GM19395 (cell line): Measurements from ENCODE around the gene NPTN.

Experiments
- ATAC-seq: cut with Tn5 transposase; IDR thresholded peaks from one replicate; pipeline ENCODE4 v1.9.1; 2021; ENCODE audit warnings: mild to moderate bottlenecking, moderate library complexity; ENCODE audit not compliant: unreplicated experiment

NPTN gene

DNA sequence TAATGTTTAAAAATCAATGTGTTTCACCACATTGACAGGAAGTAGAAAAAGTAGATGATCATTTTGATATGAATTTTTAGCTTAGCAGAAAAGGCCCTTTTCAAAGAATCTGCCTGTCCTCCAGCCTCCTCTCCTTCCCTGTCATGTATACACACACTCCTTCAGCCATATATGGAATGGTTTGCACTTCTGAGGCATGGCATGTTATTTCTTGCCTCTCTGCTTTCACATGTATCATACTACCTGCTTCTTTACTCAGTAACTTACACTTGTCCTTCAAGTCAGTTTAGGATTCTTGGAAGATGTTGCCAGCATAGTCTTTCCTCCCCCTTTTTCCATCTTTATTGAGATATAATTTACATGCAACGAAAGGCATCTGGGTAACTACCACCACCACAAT lies 111.2 kb downstream of the NPTN start:
- no peak for ATAC-seq

DNA sequence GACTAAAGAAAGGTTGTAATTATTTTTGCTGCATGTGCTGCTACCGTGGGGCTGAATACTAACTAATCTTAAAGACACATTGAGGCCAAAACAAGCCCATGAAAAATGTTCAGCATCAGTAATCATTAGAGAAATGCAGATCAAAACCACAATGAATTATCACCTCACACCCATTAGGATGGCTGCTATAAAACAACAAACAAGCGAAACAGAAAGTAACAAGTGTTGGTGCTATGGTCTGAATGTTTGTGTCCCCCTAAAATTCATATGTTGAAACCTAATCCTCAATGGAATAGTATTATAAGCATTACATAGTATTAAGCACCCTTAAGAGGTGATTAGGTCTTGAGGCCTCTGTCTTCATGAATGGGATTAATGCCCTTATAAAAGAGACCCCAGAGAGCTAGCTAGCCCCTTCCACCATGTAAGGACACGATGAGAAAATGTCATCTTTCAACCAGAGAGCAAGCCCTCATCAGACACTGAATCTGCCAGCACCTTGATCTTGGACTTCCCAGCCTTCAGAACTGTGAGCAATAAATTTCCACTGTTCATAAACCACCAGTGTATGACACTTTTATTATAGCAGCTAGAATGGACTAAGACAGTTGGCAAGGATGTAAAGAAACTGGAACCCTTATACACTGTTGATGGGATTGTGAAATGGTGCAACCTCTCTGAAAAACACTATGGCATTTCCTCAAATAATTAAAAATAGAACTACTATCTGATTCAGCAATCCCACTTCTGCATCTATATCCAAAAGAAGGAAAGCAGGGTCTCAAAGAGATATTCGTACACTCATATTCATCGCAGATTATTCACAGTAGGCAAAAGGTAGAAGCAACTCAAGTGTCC lies 114.1 kb downstream of the NPTN start:
- ATAC-seq, result no peak

DNA sequence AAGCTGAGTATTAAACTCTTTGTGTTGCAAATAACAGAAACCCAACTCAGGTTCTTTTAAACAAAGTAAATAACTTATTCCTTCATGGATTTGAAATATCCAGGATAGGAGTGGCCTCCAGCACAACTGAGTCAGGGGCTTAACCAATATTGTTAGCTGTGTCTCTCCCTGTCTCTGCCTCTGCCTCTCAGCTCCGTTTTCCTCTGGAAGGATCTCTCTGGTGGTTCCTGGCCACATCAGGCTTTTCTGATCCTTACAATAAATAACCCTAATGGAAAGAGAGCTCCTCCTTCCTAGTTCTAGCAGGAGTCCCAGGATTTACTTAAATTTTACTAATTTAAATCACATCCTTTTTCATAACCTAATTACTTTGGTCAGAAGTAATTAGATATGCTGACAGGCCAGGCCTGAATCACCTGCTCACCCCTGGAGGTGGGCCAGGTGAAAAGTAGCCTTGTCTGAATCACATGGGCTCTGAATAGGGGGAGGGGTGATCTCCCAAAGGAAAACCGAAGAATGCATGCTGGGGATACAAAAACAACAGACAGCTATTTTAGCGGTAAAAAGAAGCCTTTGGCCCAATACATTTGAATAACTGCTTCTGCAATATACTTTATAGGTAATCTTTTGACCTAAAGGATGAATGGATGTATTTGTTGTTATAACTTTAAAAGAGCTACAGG lies 114.9 kb downstream of the NPTN start:
- no peak for ATAC-seq

DNA sequence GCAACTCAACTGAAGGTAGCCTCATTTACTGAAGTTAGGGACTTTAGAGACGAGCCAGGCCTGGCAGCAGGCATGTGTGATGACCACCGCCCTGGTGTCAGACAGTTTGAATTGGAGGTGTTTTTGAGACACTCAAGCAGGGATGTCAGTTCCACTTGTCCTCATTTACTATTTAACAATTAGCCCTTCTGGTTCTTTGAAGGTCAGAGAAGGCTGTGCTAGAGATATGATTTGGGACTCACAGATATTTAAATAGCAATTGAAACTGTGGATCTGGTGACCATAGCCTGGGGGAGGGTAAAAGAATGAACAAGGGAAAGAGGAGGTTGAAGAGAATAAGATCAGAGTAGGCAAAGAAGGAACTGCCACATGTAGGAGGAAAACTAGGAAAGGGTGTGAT lies 115.6 kb downstream of the NPTN start:
- ATAC-seq, result no peak

DNA sequence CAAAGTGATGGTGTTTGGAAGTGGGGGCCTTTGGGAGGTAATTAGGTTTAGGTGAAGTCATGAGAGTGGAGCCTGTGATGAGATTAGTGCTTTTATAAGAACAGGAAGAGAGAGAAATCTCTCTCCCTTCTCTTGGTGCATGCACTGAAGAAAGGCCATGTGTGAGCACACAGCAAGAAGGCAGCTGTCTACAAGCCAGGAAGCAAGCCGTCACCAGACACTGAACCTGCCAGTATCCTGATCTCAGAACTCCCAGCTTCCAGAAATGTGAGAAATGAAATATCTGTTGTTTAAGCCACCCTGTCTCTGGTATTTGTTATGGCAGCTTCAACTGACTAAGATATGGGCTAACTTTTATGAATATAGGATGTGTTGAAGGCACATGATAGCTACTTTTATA lies 117.7 kb downstream of the NPTN start:
- ATAC-seq, result no peak
